Parathyroid adenoma (tissue), 2 donors: Measurements from ENCODE around the gene LILRB3.
"Not testable (repeated sequence)": the region's sequence is repeated elsewhere in the genome, so short reads cannot be mapped to it uniquely, and the experiment has no call there.

Experiments
- H2AFZ ChIP-seq: fragments of 300-600 bp; sonication (generic); one replicate; pipeline ENCODE4 v1.7.0; 2017; ENCODE audit warnings: antibody characterized with exemption, mild to moderate bottlenecking
- H3K27ac ChIP-seq: fragments of 300-600 bp; sonication (generic); one replicate; pipeline ENCODE4 v1.7.0; 2017
- H3K27me3 ChIP-seq: fragments of 300-600 bp; sonication (generic); one replicate; pipeline ENCODE4 v1.7.0; 2017; ENCODE audit warnings: low read length; ENCODE audit not compliant: control insufficient read depth, insufficient read depth
- H3K36me3 ChIP-seq: fragments of 300-600 bp; sonication (generic); one replicate; pipeline ENCODE4 v1.7.0; 2017; ENCODE audit warnings: low read length; ENCODE audit not compliant: control insufficient read depth, insufficient read depth
- H3K4me1 ChIP-seq: fragments of 300-600 bp; sonication (generic); one replicate; pipeline ENCODE4 v1.7.0; 2017; ENCODE audit warnings: control low read depth
- H3K4me2 ChIP-seq: fragments of 300-600 bp; sonication (generic); one replicate; pipeline ENCODE4 v1.7.0; 2017; ENCODE audit warnings: low read length
- H3K4me3 ChIP-seq: fragments of 300-600 bp; sonication (generic); one replicate; pipeline ENCODE4 v1.7.0; 2017; ENCODE audit warnings: low read depth, low read length
- H3K79me2 ChIP-seq: fragments of 300-600 bp; sonication (generic); one replicate; pipeline ENCODE4 v1.7.0; 2017; ENCODE audit warnings: control low read depth
- H3K9ac ChIP-seq: fragments of 300-600 bp; sonication (generic); one replicate; pipeline ENCODE4 v1.7.0; 2017; ENCODE audit warnings: mild to moderate bottlenecking
- H3K9me3 ChIP-seq: fragments of 300-600 bp; sonication (generic); one replicate; pipeline ENCODE4 v1.7.0; 2017; ENCODE audit warnings: low read length; ENCODE audit not compliant: control insufficient read depth
- TF ChIP-seq, protein P1 (sequence below): fragments of 300-600 bp; sonication (generic); IDR thresholded peaks from one replicate; pipeline ENCODE4 v1.7.0; 2017; ENCODE audit warnings: antibody characterized with exemption, mild to moderate bottlenecking
- donor health status: primary hyperparathyroidism.

The LILRB3 gene

GRCh38 chr19:54218259-54218658, 4.5 kb downstream of the LILRB3 start:
- no peaks in the 10 kb centered on the region for H3K79me2 ChIP-seq
- H3K4me1 ChIP-seq, result no peaks in the 10 kb centered on the region
- H3K36me3 ChIP-seq, result no peaks in the 10 kb centered on the region
- H3K4me3 ChIP-seq, result no peak overlapping the region
- no peak overlapping the region for H3K9ac ChIP-seq
- TF ChIP-seq, protein P1, sequence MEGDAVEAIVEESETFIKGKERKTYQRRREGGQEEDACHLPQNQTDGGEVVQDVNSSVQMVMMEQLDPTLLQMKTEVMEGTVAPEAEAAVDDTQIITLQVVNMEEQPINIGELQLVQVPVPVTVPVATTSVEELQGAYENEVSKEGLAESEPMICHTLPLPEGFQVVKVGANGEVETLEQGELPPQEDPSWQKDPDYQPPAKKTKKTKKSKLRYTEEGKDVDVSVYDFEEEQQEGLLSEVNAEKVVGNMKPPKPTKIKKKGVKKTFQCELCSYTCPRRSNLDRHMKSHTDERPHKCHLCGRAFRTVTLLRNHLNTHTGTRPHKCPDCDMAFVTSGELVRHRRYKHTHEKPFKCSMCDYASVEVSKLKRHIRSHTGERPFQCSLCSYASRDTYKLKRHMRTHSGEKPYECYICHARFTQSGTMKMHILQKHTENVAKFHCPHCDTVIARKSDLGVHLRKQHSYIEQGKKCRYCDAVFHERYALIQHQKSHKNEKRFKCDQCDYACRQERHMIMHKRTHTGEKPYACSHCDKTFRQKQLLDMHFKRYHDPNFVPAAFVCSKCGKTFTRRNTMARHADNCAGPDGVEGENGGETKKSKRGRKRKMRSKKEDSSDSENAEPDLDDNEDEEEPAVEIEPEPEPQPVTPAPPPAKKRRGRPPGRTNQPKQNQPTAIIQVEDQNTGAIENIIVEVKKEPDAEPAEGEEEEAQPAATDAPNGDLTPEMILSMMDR, result no peak
- H3K9me3 ChIP-seq, result no peaks in the 10 kb centered on the region
- H2AFZ ChIP-seq, result no peak overlapping the region
- no peak overlapping the region for H3K27ac ChIP-seq
- no peaks in the 10 kb centered on the region for H3K27me3 ChIP-seq
- H3K4me2 ChIP-seq, result no peak overlapping the region

GRCh38 chr19:54217517-54218247, 5.1 kb downstream of the LILRB3 start:
- H2AFZ ChIP-seq, H3K4me1 ChIP-seq, H3K36me3 ChIP-seq, H3K9me3 ChIP-seq, H3K27me3 ChIP-seq, H3K4me3 ChIP-seq, H3K79me2 ChIP-seq, H3K27ac ChIP-seq, H3K9ac ChIP-seq, H3K4me2 ChIP-seq: not testable (repeated sequence)

DNA sequence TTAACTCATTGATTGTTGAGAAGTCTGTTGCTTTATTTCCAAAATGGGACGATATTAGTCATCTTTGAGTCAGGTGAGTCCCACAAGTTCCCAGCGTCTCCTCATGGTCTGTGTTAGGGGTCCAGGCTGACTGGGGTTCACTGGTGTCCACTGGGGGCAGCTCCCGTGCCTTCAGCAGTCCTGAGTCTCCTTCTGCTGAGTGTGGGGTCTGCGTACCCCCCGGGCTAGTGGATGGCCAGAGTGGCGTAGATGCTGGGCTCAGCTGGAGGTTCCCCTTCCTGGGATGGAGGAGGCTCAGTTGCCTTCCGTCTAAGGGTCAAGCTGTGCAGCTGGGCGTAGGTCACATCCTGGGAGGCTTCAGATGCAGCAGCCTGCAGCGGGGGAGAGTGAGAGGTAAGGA, 5.9 kb downstream of the LILRB3 start:
- Histone ChIP-seq H3K27me3 (no peaks in the 10 kb centered on the region), H3K27ac (no peak overlapping the region), H2AFZ (no peak overlapping the region), H3K79me2 (no peaks in the 10 kb centered on the region), H3K9ac (no peak overlapping the region), H3K9me3 (no peaks in the 10 kb centered on the region), H3K4me1 (no peaks in the 10 kb centered on the region), H3K36me3 (no peaks in the 10 kb centered on the region), H3K4me3 (no peak overlapping the region), H3K4me2 (no peak overlapping the region)
- TF ChIP-seq, protein P1, result no peak

GRCh38 chr19:54214734-54215133, 8.1 kb downstream of the LILRB3 start:
- not testable (repeated sequence) for H3K27me3 ChIP-seq, H3K9me3 ChIP-seq, H3K9ac ChIP-seq, H2AFZ ChIP-seq, H3K4me2 ChIP-seq, H3K27ac ChIP-seq, H3K36me3 ChIP-seq, H3K4me3 ChIP-seq, H3K4me1 ChIP-seq, H3K79me2 ChIP-seq

DNA sequence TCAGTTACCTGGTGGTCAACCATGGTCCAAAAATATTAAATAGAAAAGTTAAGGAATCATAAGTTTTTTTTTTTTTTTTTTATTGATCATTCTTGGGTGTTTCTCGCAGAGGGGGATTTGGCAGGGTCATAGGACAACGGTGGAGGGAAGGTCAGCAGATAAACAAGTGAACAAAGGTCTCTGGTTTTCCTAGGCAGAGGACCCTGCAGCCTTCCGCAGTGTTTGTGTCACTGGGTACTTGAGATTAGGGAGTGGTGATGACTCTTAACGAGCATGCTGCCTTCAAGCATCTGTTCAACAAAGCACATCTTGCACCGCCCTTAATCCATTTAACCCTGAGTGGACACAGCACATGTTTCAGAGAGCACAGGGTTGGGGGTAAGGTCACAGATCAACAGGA, 8.6 kb downstream of the LILRB3 start:
- H3K9me3 ChIP-seq, H3K4me1 ChIP-seq, H3K4me2 ChIP-seq: not testable (repeated sequence)

DNA sequence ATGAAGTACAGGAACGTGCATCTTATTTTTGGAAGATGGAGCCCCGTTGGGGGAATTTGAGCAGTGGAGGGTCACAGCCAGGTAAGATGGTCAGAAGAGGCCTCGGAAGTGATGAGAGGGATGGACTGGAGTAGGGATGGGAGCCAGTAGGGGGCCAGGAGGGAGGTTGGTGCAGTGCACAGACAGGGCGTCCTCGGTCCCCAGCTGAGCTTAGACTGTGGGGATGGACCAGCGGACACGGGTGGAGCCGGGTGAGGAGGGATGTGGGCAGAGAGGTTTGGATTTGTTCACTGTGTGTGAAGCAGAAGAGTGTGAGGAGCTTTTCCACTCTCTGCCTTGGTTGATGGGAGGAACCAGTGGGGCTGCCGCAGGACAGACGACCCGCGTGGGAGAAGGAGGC, 11.6 kb downstream of the LILRB3 start:
- TF ChIP-seq, protein P1, result no peak
- Histone ChIP-seq H3K27me3 (no peaks in the 10 kb centered on the region), H3K9ac (no peak overlapping the region), H3K4me1 (no peaks in the 10 kb centered on the region), H3K79me2 (peaks cover 8% of the 10 kb centered on the region), H3K9me3 (no peaks in the 10 kb centered on the region), H3K36me3 (no peaks in the 10 kb centered on the region), H3K27ac (no peak overlapping the region), H2AFZ (no peak overlapping the region), H3K4me3 (no peak overlapping the region), H3K4me2 (no peak overlapping the region)

More for the DNA sequence above, 8.6 kb downstream of the LILRB3 start:
- H3K4me3 ChIP-seq, H3K36me3 ChIP-seq, H3K27me3 ChIP-seq, H2AFZ ChIP-seq, H3K79me2 ChIP-seq, H3K27ac ChIP-seq, H3K9ac ChIP-seq: not testable (repeated sequence)
